Stimulated activated naive CD4-positive, alpha-beta T cell (primary cell): ENCODE data around the gene USP15.
A peak's percentile ranks its signal among the peaks of the same experiment; 100 is the strongest.

Experiments
- DNase-seq, 6 experiments: peaks; one replicate each; lab custom pipeline; 2025; lab: John Stamatoyannopoulos, UW

Gene USP15

DNA sequence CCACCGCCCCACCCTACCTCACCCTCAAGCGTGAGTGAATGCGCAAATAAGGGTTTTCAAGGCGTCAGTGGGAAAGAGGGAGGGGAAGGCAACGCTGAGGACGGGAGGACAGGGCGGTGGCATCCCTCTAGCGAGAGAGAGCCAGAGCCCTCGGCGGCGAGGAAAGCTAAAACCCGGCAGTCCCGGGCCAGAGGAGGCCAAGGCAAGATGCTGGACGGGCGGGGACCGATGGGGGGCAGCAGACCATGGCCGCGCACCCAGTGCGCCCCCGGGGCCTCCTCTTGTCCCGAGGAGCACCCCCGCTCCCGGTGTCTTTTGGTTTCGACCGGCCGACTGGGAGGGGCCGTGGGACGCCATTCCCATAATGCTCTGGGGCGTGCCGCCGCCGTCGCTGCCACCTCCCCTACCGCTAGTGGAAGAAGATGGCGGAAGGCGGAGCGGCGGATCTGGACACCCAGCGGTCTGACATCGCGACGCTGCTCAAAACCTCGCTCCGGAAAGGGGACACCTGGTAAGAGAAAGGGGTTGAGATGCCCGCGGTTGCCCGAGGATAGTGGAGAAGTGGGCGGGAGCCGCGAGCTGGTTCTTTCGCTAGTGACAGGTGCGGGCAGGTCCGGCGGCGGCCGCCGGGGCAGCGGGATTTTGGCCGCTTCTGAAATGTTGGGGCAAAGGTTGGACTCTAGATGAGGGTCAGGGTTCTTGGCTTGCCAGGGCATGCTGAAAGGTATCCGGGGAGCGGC, at the start of gene USP15:
Gene USP15, plus strand, starts transcription at position 412 of the 740 bp plus-strand sequence. Its CDS starts 11 bp downstream, at position 423.
- DNase-seq: peak; percentile 91 to 98 (median 94)

- peak in 3 of 6 experiments; percentile 4 to 41 (median 39) for DNase-seq
Measured at GRCh38 chr12:62210422-62210821, 49.8 kb upstream of the USP15 start.

DNA sequence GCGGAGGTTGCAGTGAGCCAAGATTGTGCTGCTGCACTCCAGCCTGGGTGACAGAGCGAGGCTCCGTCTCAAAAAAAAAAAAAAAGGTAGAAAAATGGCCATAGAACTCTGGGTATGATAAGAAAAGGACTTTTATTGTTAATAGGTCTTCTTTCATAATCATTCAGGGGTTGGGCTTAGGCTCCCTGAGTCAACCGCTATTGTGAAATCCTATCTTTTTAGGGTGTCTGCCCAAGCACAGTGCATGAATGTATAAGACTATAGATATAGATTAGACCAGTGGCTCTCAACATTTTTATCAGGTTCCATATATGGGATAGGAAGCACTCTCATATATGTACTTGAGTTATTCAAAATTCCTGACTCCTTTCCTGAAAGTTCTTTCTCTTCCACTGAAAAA, 48.7 kb upstream of the USP15 start:
- no peak for DNase-seq

GRCh38 chr12:62214846-62215245, 45.4 kb upstream of the USP15 start:
- no peak for DNase-seq

GRCh38 chr12:62215506-62215905, 44.7 kb upstream of the USP15 start:
- peak in 2 of 6 experiments; percentile 46 to 57 for DNase-seq

DNA sequence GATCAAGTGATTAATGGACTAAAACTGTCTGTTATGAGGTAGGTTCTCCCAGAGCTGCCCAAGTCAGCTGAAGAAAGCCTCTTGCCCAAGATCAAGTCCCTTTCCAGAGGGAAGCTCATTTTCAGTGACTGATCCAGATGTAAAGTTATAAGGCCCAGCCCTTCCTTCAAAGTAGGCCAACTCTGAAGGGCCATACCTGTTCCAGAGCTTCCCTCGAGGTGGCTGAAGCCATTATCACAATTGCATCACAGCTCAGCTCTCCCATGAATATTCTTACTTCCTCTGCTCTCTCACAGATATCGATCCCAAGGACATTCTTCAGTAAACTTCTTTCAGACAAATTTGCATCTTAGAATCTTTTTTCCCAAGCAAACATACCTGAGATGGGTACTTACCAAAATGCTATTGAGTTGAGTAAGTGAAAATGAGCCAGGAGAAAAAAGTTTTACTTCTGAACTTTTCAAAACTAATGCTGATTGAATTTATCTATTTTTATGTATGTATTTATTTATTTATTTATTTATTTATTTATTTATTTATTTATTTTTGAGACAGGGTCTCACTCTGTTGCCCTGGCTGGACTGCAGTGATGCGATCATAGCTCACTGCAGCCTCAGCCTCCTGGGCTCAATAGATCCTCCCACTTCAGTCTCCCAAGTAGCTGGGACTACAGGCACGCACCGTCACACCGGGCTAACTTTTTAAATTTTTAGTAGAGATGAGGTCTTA, 42.6 kb upstream of the USP15 start:
- no peak for DNase-seq

DNA sequence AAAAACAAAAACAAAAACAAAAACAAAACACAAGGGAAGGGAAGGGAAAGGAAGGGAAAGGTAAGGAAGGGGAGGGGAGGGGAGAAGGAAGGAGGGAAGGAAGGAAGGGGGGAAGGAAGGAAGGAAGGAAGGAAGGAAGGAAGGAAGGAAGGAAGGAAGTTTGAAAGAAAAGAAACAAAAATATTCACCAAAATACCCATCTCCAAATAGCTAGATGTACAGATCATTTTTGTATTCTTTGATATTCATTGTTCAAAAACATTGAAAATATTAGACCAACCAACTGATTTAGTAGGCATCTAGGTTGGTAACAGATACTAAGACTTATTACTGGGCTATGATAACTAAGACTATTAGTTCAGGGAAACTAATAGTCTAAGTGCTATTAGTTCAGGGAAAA, 39.1 kb upstream of the USP15 start:
- DNase-seq: no peak

GRCh38 chr12:62224601-62225000, 35.6 kb upstream of the USP15 start:
- DNase-seq: no peak

DNA sequence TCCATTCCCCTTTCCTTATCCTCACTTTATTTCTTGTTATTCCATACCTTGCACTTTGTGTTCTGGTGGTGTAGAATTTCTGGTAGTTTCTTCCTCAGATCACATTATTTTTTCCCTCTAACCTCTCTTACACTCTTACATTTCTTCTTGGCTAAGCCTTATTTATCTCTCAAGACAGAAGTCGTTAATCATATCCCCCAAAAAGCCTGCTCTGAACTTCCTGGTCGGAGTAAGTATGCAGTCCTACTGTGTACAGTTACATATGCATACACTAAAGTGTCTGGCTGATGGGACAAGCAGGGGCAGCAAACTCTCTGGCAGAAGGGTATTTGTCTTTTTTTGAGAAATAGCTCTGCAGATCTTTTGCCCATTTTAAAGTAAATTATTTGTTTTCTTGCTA, 33.1 kb upstream of the USP15 start:
- no peak for DNase-seq

- no peak for DNase-seq
Measured at GRCh38 chr12:62230652-62231051, 29.6 kb upstream of the USP15 start.

DNA sequence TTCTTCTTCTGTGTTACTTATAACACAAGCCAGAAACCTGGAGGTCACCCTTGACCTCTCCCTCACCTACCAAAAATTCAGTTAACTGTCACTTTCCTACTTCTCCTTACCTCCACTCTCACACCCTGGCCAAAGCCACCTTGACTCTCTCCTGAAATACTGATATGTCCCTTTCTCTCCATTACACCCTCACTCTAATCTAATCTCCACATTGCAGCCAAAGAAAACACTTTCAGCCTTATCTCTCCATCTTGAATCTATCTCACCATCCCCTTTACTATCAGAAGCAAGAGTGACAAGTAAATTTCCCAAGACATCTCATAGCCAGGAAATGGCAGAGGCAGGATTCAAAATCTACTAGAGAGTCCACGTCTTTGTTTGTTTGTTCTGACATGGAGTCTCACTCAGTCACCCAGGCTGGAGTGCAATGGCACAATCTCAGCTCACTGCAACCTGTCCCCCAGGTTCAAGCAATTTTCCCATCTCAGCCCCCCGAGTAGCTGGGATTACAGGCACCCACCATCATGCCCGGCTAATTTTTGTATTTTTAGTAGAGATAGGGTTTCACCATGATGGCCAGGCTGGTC, 28.0 kb upstream of the USP15 start:
- no peak for DNase-seq

- DNase-seq: no peak
Measured at GRCh38 chr12:62233805-62234204, 26.4 kb upstream of the USP15 start.

DNA sequence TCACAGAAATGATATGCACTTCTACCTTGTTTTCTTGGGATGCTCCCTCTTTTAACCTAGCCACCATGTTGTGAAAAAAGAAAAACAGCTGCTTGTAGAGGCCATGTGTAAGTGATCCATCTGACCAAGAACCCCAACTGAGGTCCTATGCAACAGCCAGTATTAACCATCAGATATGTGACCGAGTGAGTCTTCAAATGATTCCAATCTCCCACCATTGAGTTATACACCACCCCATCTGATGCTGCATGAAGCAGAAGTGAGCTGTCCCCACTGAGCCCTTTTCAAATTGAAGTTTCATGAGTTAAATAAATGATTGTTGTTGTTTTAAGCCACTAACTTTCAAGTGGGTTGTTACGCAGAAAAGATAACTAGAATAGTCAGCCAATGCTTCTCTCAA, 20.6 kb upstream of the USP15 start:
- DNase-seq: no peak

GRCh38 chr12:62247281-62248045, 12.7 kb upstream of the USP15 start:
- DNase-seq: no peak

DNA sequence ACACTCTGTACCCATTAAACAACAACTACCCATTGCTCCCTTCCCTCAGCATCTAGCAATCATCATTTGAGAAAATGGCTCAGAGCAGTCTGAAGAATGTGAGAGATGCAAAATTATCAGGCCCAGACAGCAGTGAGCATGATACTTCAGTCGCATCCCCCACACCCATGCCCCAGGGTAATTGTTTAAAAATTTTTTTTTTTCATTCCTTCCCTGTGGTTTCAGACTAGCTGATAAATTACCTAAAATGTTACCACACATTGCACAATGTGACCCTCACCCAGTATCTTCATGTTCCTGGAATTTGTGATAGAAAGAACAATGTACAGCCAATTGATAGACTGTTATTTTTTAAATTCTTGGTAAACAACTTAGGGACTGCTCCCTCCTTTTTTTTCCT, 11.3 kb upstream of the USP15 start:
- DNase-seq: no peak

GRCh38 chr12:62249419-62249818, 10.8 kb upstream of the USP15 start:
- DNase-seq: no peak

DNA sequence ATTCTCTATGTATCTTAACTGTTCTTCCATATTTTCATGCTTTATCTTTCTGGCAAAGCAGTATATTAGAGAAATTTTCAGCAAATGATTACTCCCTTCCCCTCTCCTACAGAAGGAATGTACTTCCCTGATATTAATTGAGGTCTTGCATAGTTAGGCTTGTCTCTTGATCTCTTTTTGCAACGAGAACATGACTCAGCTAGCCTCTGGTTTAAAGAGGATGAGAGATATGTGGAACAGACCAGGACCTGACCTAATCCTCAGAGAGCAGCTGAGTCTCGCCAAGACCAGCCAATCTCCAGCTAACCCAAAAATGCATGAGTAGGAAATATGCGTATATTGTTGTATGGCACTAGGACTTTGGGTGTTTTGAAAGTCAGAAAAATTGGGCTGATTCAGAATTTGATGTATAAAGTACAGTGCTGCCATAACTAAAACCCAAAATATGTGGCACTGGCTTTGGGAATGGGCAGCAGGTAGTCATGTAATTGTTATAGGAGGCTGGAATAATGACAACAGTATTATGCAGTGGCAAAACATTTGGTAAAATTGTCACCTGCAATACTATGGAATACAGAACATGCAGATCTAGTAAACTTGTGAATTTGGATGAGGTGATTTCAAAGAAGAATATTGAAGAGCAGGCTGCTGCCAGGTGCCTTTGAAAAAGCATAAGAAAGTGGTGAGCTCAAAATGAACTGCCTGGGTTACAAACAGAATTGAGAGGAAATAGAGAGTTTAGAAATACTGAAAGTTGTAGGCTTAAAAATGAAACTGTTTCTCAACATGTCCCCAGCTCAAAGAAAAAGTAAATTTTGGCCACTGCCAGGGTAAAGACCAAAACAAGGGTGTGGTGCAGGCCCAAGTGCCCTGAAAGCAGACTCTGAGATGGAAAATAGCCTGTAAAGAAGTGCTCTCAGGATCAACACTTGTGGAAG, 9.3 kb upstream of the USP15 start:
- peak in 2 of 6 experiments; percentile 5 to 18 for DNase-seq

DNA sequence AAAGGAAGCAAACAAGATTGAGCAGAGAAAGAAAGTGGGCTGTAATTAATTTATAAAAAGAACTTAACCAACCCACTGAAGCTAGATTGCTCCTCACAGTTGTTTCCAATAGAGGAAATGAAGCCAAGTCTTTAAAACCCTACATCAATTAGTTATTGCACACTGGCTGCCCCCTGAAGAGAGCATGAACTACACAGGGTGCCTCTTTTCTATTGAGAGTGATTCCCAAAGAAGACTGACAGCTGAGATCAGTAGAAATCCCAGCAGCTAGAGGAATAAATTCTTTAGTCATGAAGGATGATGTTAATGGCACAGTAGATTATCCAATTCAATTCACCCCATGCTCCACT, 8.6 kb upstream of the USP15 start:
- DNase-seq: no peak

DNA sequence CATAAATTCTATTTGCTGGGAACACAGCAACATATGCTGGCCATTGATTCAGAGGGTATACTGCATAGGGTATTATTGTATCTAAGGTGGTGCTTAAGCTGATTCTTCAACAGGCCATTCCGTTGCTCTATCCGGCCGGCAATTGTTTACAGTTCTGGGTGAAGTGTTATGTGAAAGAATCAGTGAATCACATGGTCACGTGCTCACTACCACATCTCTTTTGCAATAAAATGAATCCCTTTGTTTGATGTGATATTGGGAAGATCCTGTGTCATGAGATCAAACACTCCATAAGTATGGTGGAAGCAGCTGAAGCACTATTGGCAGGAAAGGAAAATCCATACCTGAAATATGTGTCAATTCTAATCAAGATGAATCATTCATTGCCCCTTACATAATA, 7.6 kb upstream of the USP15 start:
- no peak for DNase-seq

GRCh38 chr12:62254967-62255366, 5.2 kb upstream of the USP15 start:
- no peak for DNase-seq

DNA sequence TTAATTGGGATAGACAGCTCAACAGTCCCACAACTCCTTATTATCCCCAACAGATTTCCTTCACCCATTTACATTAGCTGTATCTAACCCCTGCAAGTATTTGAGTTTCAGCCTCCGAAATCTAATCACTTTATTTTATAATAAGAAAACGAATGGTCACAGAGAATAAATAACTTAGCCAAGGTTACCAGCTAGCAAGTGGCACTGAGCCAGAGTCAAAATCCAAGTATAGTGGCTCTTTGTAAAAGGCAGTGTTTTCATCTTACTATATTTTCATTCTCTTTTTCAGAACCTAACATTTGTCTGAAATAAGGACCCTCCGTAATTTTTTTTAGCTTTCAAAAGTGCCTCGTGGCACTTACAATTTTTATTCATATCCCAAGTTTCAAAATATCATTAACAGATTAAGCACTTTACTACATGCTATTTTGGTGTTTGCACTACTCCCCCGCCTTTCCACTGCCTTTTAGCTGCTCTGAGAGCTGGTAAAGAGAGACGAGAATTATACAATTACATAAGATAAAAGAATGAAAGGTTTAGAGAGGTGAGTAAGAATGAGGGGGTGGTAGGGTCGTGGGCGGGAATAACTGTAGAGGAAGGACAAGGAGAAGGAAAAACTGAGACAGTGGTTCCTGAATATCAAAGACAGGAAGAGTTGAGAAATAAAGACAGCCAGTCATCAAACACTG, 3.7 kb upstream of the USP15 start:
- peak in 1 of 6 experiments; percentile 6 for DNase-seq
